ENCODE measurements around the gene IFI30.

IFI30 gene

GRCh38 chr19:18220632-18221275 is 47.1 kb downstream of the IFI30 start:
- Histone ChIP-seq H3K36me3 (ENCODE audit: insufficient read depth, low read depth, low read length) (no peaks in the 10 kb centered on the region), H3K4me3 (ENCODE audit: low read length) (peak overlapping the region; percentile 57), H3K27ac (ENCODE audit: low read length) (no peak overlapping the region), H3K27me3 (ENCODE audit: insufficient read depth, low read length) (peaks cover 22% of the 10 kb centered on the region), H3K9ac (ENCODE audit: low read depth, low read length) (peak overlapping the region; percentile 41; the same call in 1 of the 2 replicates), H3K4me1 (ENCODE audit: insufficient read depth, low read length) (peaks cover 3% of the 10 kb centered on the region; the same call in 1 of the 2 replicates), H3K9me3 (ENCODE audit: insufficient read depth, low read depth, low read length) (no peaks in the 10 kb centered on the region)

- H3K27ac ChIP-seq (ENCODE audit: low read length), result no peak overlapping the region
- H3K36me3 ChIP-seq (ENCODE audit: insufficient read depth, low read depth, low read length), result no peaks in the 10 kb centered on the region
- no peaks in the 10 kb centered on the region for H3K9me3 ChIP-seq (ENCODE audit: insufficient read depth, low read depth, low read length)
- H3K9ac ChIP-seq (ENCODE audit: low read depth, low read length), result no peak overlapping the region
- no peak overlapping the region for H3K4me3 ChIP-seq (ENCODE audit: low read length)
- peaks cover 3% of the 10 kb centered on the region; the same call in 1 of the 2 replicates for H3K4me1 ChIP-seq (ENCODE audit: insufficient read depth, low read length)
- H3K27me3 ChIP-seq (ENCODE audit: insufficient read depth, low read length), result peaks cover 35% of the 10 kb centered on the region
Measured at GRCh38 chr19:18221815-18222725, 48.5 kb downstream of the IFI30 start.

- peaks cover 48% of the 10 kb centered on the region for H3K27me3 ChIP-seq (ENCODE audit: insufficient read depth, low read length)
- peak overlapping the region; percentile 95; the same call in 1 of the 2 replicates for H3K9ac ChIP-seq (ENCODE audit: low read depth, low read length)
- H3K27ac ChIP-seq (ENCODE audit: low read length), result peak overlapping the region; percentile 75
Measured at GRCh38 chr19:18223860-18224524, 50.4 kb downstream of the IFI30 start.

GRCh38 chr19:18224525-18225354 is 51.1 kb downstream of the IFI30 start:
- Histone ChIP-seq H3K9ac (ENCODE audit: low read depth, low read length) (peak overlapping the region; percentile 95; the same call in 1 of the 2 replicates), H3K27me3 (ENCODE audit: insufficient read depth, low read length) (peaks cover 47% of the 10 kb centered on the region), H3K9me3 (ENCODE audit: insufficient read depth, low read depth, low read length) (no peaks in the 10 kb centered on the region), H3K4me1 (ENCODE audit: insufficient read depth, low read length) (peaks cover 3% of the 10 kb centered on the region; the same call in 1 of the 2 replicates), H3K4me3 (ENCODE audit: low read length) (peak overlapping the region; percentile 93), H3K27ac (ENCODE audit: low read length) (peak overlapping the region; percentile 75), H3K36me3 (ENCODE audit: insufficient read depth, low read depth, low read length) (no peaks in the 10 kb centered on the region)

More at GRCh38 chr19:18223860-18224524, 50.4 kb downstream of the IFI30 start:
- Histone ChIP-seq H3K4me1 (ENCODE audit: insufficient read depth, low read length) (peaks cover 3% of the 10 kb centered on the region; the same call in 1 of the 2 replicates), H3K36me3 (ENCODE audit: insufficient read depth, low read depth, low read length) (no peaks in the 10 kb centered on the region), H3K9me3 (ENCODE audit: insufficient read depth, low read depth, low read length) (no peaks in the 10 kb centered on the region), H3K4me3 (ENCODE audit: low read length) (peak overlapping the region; percentile 93)

GRCh38 chr19:18225355-18225701 is 51.7 kb downstream of the IFI30 start:
- no peak overlapping the region for H3K9ac ChIP-seq (ENCODE audit: low read depth, low read length)
- H3K9me3 ChIP-seq (ENCODE audit: insufficient read depth, low read depth, low read length), result no peaks in the 10 kb centered on the region
- peak overlapping the region; percentile 13; the same call in 1 of the 2 replicates for H3K4me3 ChIP-seq (ENCODE audit: low read length)
- H3K27me3 ChIP-seq (ENCODE audit: insufficient read depth, low read length), result peaks cover 41% of the 10 kb centered on the region
- H3K4me1 ChIP-seq (ENCODE audit: insufficient read depth, low read length), result peaks cover 3% of the 10 kb centered on the region; the same call in 1 of the 2 replicates
- H3K27ac ChIP-seq (ENCODE audit: low read length), result no peak overlapping the region
- no peaks in the 10 kb centered on the region for H3K36me3 ChIP-seq (ENCODE audit: insufficient read depth, low read depth, low read length)

GRCh38 chr19:18225702-18226468 is 52.3 kb downstream of the IFI30 start, which contains the start of gene PDE4C:
TSS of gene PDE4C (minus strand) at chr19:18226438. CDS start at chr19:18226415, 23 bp downstream.
- H3K27me3 ChIP-seq (ENCODE audit: insufficient read depth, low read length), result peaks cover 38% of the 10 kb centered on the region
- H3K4me3 ChIP-seq (ENCODE audit: low read length), result peak within 1 kb of the TSS; percentile 13; the same call in 1 of the 2 replicates
- H3K9ac ChIP-seq (ENCODE audit: low read depth, low read length), result no peak within 1 kb of the TSS
- H3K9me3 ChIP-seq (ENCODE audit: insufficient read depth, low read depth, low read length), result no peaks in the 10 kb centered on the region
- H3K4me1 ChIP-seq (ENCODE audit: insufficient read depth, low read length), result 0 out of 2 replicates have a peak, but pooled peaks cover 3% of the 10 kb centered on the region
- H3K27ac ChIP-seq (ENCODE audit: low read length), result no peak within 1 kb of the TSS
- H3K36me3 ChIP-seq (ENCODE audit: insufficient read depth, low read depth, low read length), result no peaks in the 10 kb centered on the region

- Histone ChIP-seq H3K9me3 (ENCODE audit: insufficient read depth, low read depth, low read length) (no peaks in the 10 kb centered on the region), H3K4me1 (ENCODE audit: insufficient read depth, low read length) (peaks cover 14% of the 10 kb centered on the region), H3K4me3 (ENCODE audit: low read length) (no peak overlapping the region), H3K9ac (ENCODE audit: low read depth, low read length) (no peak overlapping the region), H3K27me3 (ENCODE audit: insufficient read depth, low read length) (peaks cover 42% of the 10 kb centered on the region), H3K36me3 (ENCODE audit: insufficient read depth, low read depth, low read length) (no peaks in the 10 kb centered on the region), H3K27ac (ENCODE audit: low read length) (no peak overlapping the region)
Measured at GRCh38 chr19:18226956-18227780, 53.6 kb downstream of the IFI30 start.

All from iPS-20b (cell line).